ENCODE data around the gene DTX4.

DTX4 gene

GRCh38 chr11:59253001-59253400 lies 81.1 kb downstream of the DTX4 start:
- Histone ChIP-seq H3K9me3 (ENCODE audit: control insufficient read depth, insufficient read depth, low read length) (peaks cover 5% of the 10 kb centered on the region; the same call in 1 of the 2 replicates), H3K9ac (ENCODE audit: low read depth, low read length) (no peak overlapping the region), H3K27ac (ENCODE audit: low read depth, low read length) (no peak overlapping the region), H3K4me1 (ENCODE audit: control insufficient read depth, insufficient read depth, low read length) (peaks cover 10% of the 10 kb centered on the region), H3K4me3 (ENCODE audit: low read depth, low read length) (no peak overlapping the region), H3K27me3 (ENCODE audit: control insufficient read depth, insufficient read depth, low read length) (no peaks in the 10 kb centered on the region), H3K36me3 (ENCODE audit: control insufficient read depth, insufficient read depth, low read length) (no peaks in the 10 kb centered on the region)

- Histone ChIP-seq H3K4me1 (ENCODE audit: control insufficient read depth, insufficient read depth, low read length) (peaks cover 10% of the 10 kb centered on the region), H3K36me3 (ENCODE audit: control insufficient read depth, insufficient read depth, low read length) (no peaks in the 10 kb centered on the region), H3K4me3 (ENCODE audit: low read depth, low read length) (no peak overlapping the region), H3K27ac (ENCODE audit: low read depth, low read length) (no peak overlapping the region), H3K9me3 (ENCODE audit: control insufficient read depth, insufficient read depth, low read length) (peaks cover 5% of the 10 kb centered on the region; the same call in 1 of the 2 replicates), H3K27me3 (ENCODE audit: control insufficient read depth, insufficient read depth, low read length) (no peaks in the 10 kb centered on the region), H3K9ac (ENCODE audit: low read depth, low read length) (no peak overlapping the region)
These were observed 82.4 kb downstream of the DTX4 start for GRCh38 chr11:59254286-59254685.

GRCh38 chr11:59255281-59255680 lies 83.3 kb downstream of the DTX4 start:
- Histone ChIP-seq H3K4me3 (ENCODE audit: low read depth, low read length) (no peak overlapping the region), H3K27me3 (ENCODE audit: control insufficient read depth, insufficient read depth, low read length) (no peaks in the 10 kb centered on the region), H3K9ac (ENCODE audit: low read depth, low read length) (no peak overlapping the region), H3K36me3 (ENCODE audit: control insufficient read depth, insufficient read depth, low read length) (no peaks in the 10 kb centered on the region), H3K27ac (ENCODE audit: low read depth, low read length) (no peak overlapping the region), H3K9me3 (ENCODE audit: control insufficient read depth, insufficient read depth, low read length) (no peaks in the 10 kb centered on the region), H3K4me1 (ENCODE audit: control insufficient read depth, insufficient read depth, low read length) (peaks cover 10% of the 10 kb centered on the region)

All from HUES48 (cell line).